HCT116 (cell line): ENCODE data around the gene GEN1. TPM values are rescaled to one million over a fixed set of nuclear protein-coding genes. Genes with fewer than 3 reads are reported as not detected.

Source experiments
- ATAC-seq: fragments of 200-7000 bp; cut with Tn5 transposase; 2 replicates; pipeline ENCODE4 v1.9.1; 2020; ENCODE audit warnings: mild to moderate bottlenecking, moderate library complexity
- BruUV-seq: library from RNA; stranded (reverse); fragments of 400-500 nt; replicated peaks from 2 replicates; lab custom pipeline; 2021; lab: Mats Ljungman, UMichigan
- CTCF ChIA-PET: fragments of 300-600 bp; sonication (Branson Sonifier 250); formaldehyde crosslinking; loops from one replicate; lab custom pipeline; 2021; ENCODE audit warnings: antibody characterized with exemption; lab: Charles Lee
- POLR2A ChIA-PET: fragments of 300-600, 350-600 bp; sonication (Branson Sonifier 250); formaldehyde crosslinking; loops from one replicate; lab custom pipeline; 2021; ENCODE audit warnings: antibody characterized with exemption; lab: Charles Lee
- RAD21 ChIA-PET, 2 experiments: fragments of 300-600 bp; sonication (Branson Sonifier 250); formaldehyde crosslinking; loops; one replicate each; lab custom pipeline; 2023; ENCODE audit warnings: low total read pairs in 2 of 2; ENCODE audit not compliant: uncharacterized antibody in 2 of 2, unreplicated experiment in 2 of 2, low non-redundant PET in 1 of 2; lab: Charles Lee
- DNase-seq: peaks from one replicate; pipeline ENCODE4 v3.0.0-alpha.2; 2010; ENCODE audit warnings: low read depth, low spot score
- H2AFZ ChIP-seq: fragments of 200-600 bp; shearing (Covaris generic), sonication (generic); 2 replicates; pipeline ENCODE4 v1.6.1; 2017; ENCODE audit warnings: low read depth, mixed run types, mixed read lengths, antibody characterized with exemption, low read length; ENCODE audit not compliant: poor library complexity, severe bottlenecking
- H3K27ac ChIP-seq: 2 replicates; pipeline ENCODE4 v1.5.1; 2012; ENCODE audit warnings: low read depth, low read length
- H3K27me3 ChIP-seq: fragments of 200-600 bp; sonication (generic); 2 replicates; pipeline ENCODE4 v1.6.1; 2016; ENCODE audit warnings: mixed run types, low read length, mixed read lengths; ENCODE audit not compliant: insufficient read depth
- H3K36me3 ChIP-seq, 2 experiments: fragments of 200-500 bp in 1 of 2; fragments of 200-600 bp in 1 of 2; sonication (Bioruptor generic) in 1 of 2; sonication (generic) in 1 of 2; 2 replicates each; pipeline versions ENCODE4 v1.5.1 to v1.6.1; 2014 to 2016; ENCODE audit warnings: low read length in 2 of 2, inconsistent platforms in 1 of 2, mixed read lengths in 1 of 2, mixed run types in 1 of 2; ENCODE audit not compliant: insufficient read depth in 2 of 2, control insufficient read depth in 1 of 2
- H3K4me1 ChIP-seq, 2 experiments: fragments of 200-600 bp in 1 of 2; sonication (generic) in 1 of 2; 2 replicates each; pipeline versions ENCODE4 v1.5.1 to v1.6.1; 2012 to 2017; ENCODE audit warnings: low read length in 2 of 2, inconsistent platforms in 1 of 2, mild to moderate bottlenecking in 1 of 2, mixed read lengths in 1 of 2, mixed run types in 1 of 2, moderate library complexity in 1 of 2; ENCODE audit not compliant: insufficient read depth in 2 of 2, control insufficient read depth in 1 of 2
- H3K4me2 ChIP-seq: fragments of 200-600 bp; sonication (generic); 2 replicates; pipeline ENCODE4 v1.6.1; 2017; ENCODE audit warnings: mixed run types, low read length, mixed read lengths
- H3K4me3 ChIP-seq, 2 experiments: fragments of 200-600 bp in 1 of 2; sonication (generic) in 1 of 2; replicated peaks in 1 of 2; 2 replicates each; pipeline ENCODE4 v1.5.1; 2011 to 2016; ENCODE audit warnings: low read length in 2 of 2, control low read depth in 1 of 2, low read depth in 1 of 2, mild to moderate bottlenecking in 1 of 2, mixed read lengths in 1 of 2, mixed run types in 1 of 2
- H3K79me2 ChIP-seq: fragments of 200-600 bp; sonication (generic); 2 replicates; pipeline ENCODE4 v1.6.1; 2017; ENCODE audit warnings: mild to moderate bottlenecking, mixed run types, low read length, moderate library complexity, mixed read lengths; ENCODE audit not compliant: insufficient read depth
- H3K9ac ChIP-seq: fragments of 200-600 bp; sonication (generic); 2 replicates; pipeline ENCODE4 v1.6.1; 2016; ENCODE audit warnings: low read length, mixed read lengths
- H3K9me2 ChIP-seq: fragments of 200-600 bp; sonication (generic), shearing (Covaris generic); 2 replicates; pipeline ENCODE4 v1.6.1; 2017; ENCODE audit warnings: mixed run types, mild to moderate bottlenecking, moderate library complexity; ENCODE audit not compliant: insufficient read depth
- H3K9me3 ChIP-seq, 2 experiments: fragments of 200-500 bp in 1 of 2; fragments of 200-600 bp in 1 of 2; sonication (Bioruptor generic) in 1 of 2; sonication (generic) in 1 of 2; 2 replicates each; pipeline ENCODE4 v1.6.1; 2014 to 2017; ENCODE audit warnings: low read length in 2 of 2, mixed read lengths in 2 of 2, inconsistent platforms in 1 of 2, low read depth in 1 of 2, mild to moderate bottlenecking in 1 of 2, mixed run types in 1 of 2, moderate library complexity in 1 of 2; ENCODE audit not compliant: control insufficient read depth in 1 of 2, insufficient read depth in 1 of 2
- H4K20me1 ChIP-seq: fragments of 200-600 bp; sonication (generic), shearing (Covaris generic); 2 replicates; pipeline ENCODE4 v1.6.1; 2017; ENCODE audit warnings: mixed run types, mild to moderate bottlenecking, moderate library complexity; ENCODE audit not compliant: insufficient read depth
- CEBPB ChIP-seq: IDR thresholded peaks from 2 replicates; pipeline ENCODE4 v1.6.1; 2012; ENCODE audit warnings: low read depth
- EGR1 ChIP-seq: IDR thresholded peaks from 2 replicates; pipeline ENCODE4 v1.6.1; 2012; ENCODE audit warnings: low read depth
- EZH2 ChIP-seq: fragments of 200-600 bp; sonication (generic); IDR thresholded peaks from 2 replicates; pipeline ENCODE4 v1.6.1; 2017; ENCODE audit warnings: antibody characterized with exemption, mixed run types
- EZH2phosphoT487 ChIP-seq: fragments of 200-600 bp; IDR thresholded peaks from 2 replicates; pipeline ENCODE4 v1.6.1; 2018; ENCODE audit warnings: antibody characterized with exemption, borderline replicate concordance
- FOSL1 ChIP-seq: IDR thresholded peaks from 2 replicates; pipeline ENCODE4 v1.6.1; 2012; ENCODE audit warnings: low read depth
- POLR2A ChIP-seq: IDR thresholded peaks from 2 replicates; pipeline ENCODE4 v1.7.0; 2011; ENCODE audit warnings: borderline replicate concordance; ENCODE audit not compliant: insufficient read depth, insufficient read length; ENCODE audit errors: extremely low read depth
- POLR2AphosphoS5 ChIP-seq: IDR thresholded peaks from 2 replicates; pipeline ENCODE4 v1.6.1; 2011; ENCODE audit warnings: mild to moderate bottlenecking, low read depth, low read length, moderate library complexity
- RAD21 ChIP-seq: IDR thresholded peaks from 2 replicates; pipeline ENCODE4 v1.6.1; 2012; ENCODE audit warnings: low read depth, mild to moderate bottlenecking
- SIN3A ChIP-seq: IDR thresholded peaks from 2 replicates; pipeline ENCODE4 v1.6.1; 2012; ENCODE audit warnings: low read depth
- SRF ChIP-seq: IDR thresholded peaks from 2 replicates; pipeline ENCODE4 v1.6.1; 2012; ENCODE audit warnings: low read depth
- TCF7L2 ChIP-seq: IDR thresholded peaks from 2 replicates; pipeline ENCODE4 v1.7.0; 2011; ENCODE audit warnings: borderline replicate concordance, inconsistent platforms; ENCODE audit not compliant: insufficient read depth, insufficient read length; ENCODE audit errors: extremely low read depth
- YY1 ChIP-seq: IDR thresholded peaks from 2 replicates; pipeline ENCODE4 v1.6.1; 2011; ENCODE audit warnings: low read length, low read depth, moderate library complexity, mild to moderate bottlenecking; ENCODE audit not compliant: insufficient replicate concordance; ENCODE audit errors: extremely low read depth
- ZFX ChIP-seq: fragments of 450-650 bp; IDR thresholded peaks from 2 replicates; pipeline ENCODE4 v1.6.1; 2017
- ZNF274 ChIP-seq: fragments of 200-500 bp; sonication (Bioruptor generic); IDR thresholded peaks from 2 replicates; pipeline ENCODE4 v1.6.1; 2014; ENCODE audit warnings: mild to moderate bottlenecking, low read depth, low read length, inconsistent platforms
- intact Hi-C: fragments of 100-400 bp; cut with micrococcal nuclease; formaldehyde crosslinking; loops from 2 replicates; pipeline ENCODE4 v1.10.0; 2022
- total RNA-seq: library from RNA; stranded (reverse); gene quantifications from one replicate; pipeline ENCODE4 v1.2.1, GENCODE V29; 2021; ENCODE audit not compliant: unreplicated experiment
- TF ChIP-seq, protein P1 (sequence below), 3 experiments: fragments of 200-600 bp in 1 of 3; sonication (generic) in 1 of 3; IDR thresholded peaks in 2 of 3; conservative IDR thresholded peaks in 1 of 3; 2 replicates each; pipeline ENCODE4 v1.5.1; 2012 to 2017; ENCODE audit warnings: low read depth in 2 of 3, low read length in 2 of 3, antibody characterized with exemption in 1 of 3, borderline replicate concordance in 1 of 3, control low read depth in 1 of 3, mild to moderate bottlenecking in 1 of 3, mixed read lengths in 1 of 3, mixed run types in 1 of 3, moderate library complexity in 1 of 3; ENCODE audit not compliant: insufficient read depth in 1 of 3
- TF ChIP-seq, protein P2 (sequence below): IDR thresholded peaks from 2 replicates; pipeline ENCODE4 v1.6.1; 2012
- TF ChIP-seq, protein P3 (sequence below): IDR thresholded peaks from 2 replicates; pipeline ENCODE4 v1.6.1; 2012
- TF ChIP-seq, protein P4 (sequence below): IDR thresholded peaks from 2 replicates; pipeline ENCODE4 v1.6.1; 2012; ENCODE audit warnings: low read depth

The GEN1 gene
- total RNA-seq, 1 experiment from 2014 or later, result 19.7 TPM

DNA sequence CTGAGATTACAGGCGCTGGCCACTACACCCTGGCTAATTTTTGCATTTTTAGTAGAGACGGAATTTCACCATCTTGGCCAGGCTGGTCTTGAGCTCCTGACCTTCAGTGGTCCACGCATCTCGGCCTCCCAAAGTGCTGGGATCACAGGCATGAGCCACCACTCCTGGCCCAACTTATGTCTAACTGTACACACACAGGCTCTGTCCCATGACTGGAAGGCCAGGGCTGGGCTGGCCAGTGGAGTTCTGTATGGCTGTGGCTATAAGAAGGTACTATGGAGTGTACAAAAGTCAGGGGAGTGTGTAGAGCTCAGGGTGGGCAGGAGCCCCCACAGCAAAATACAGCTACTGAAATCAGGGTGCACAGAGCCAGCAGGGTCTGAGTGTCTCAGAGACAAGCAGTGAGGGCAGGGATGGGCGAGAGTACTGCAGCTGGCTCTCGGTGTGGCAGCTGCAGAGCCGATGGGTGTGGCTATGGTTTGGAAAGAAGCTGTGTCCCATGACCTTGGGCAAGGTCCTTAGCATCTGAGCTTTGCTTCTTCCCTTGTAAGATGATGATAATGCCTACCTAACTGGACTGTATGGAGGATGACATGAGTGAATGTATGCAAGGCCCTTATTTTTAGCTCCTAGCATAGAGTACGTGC, 51.9 kb downstream of the GEN1 start:
- ATAC-seq (no peak), DNase-seq (no peak)
- RAD21 ChIA-PET, result no interaction called here
- H3K9ac ChIP-seq, result no peak overlapping the region
- no peak overlapping the region for H3K27ac ChIP-seq
- no peak overlapping the region for H3K4me2 ChIP-seq
- intact Hi-C loops, result no loop called here
- POLR2A ChIA-PET, result no interaction called here
- H3K79me2 ChIP-seq, result no peaks in the 10 kb centered on the region
- CTCF ChIA-PET, result no interaction called here
- no peaks in the 10 kb centered on the region for H3K4me1 ChIP-seq
- no peaks in the 10 kb centered on the region for H3K9me2 ChIP-seq
- no peak overlapping the region for H2AFZ ChIP-seq
- H4K20me1 ChIP-seq, result no peaks in the 10 kb centered on the region
- H3K9me3 ChIP-seq, result no peaks in the 10 kb centered on the region
- 0 out of 2 replicates have a peak, but pooled peaks cover 4% of the 10 kb centered on the region for H3K27me3 ChIP-seq
- no peak overlapping the region for H3K4me3 ChIP-seq
- BruUV-seq, result no TSS peak
- no peak for TF ChIP-seq POLR2AphosphoS5
- TF ChIP-seq RAD21, result no peak
- TF ChIP-seq SIN3A, result no peak
- no peak for TF ChIP-seq ZNF274
- TF ChIP-seq, protein P1, sequence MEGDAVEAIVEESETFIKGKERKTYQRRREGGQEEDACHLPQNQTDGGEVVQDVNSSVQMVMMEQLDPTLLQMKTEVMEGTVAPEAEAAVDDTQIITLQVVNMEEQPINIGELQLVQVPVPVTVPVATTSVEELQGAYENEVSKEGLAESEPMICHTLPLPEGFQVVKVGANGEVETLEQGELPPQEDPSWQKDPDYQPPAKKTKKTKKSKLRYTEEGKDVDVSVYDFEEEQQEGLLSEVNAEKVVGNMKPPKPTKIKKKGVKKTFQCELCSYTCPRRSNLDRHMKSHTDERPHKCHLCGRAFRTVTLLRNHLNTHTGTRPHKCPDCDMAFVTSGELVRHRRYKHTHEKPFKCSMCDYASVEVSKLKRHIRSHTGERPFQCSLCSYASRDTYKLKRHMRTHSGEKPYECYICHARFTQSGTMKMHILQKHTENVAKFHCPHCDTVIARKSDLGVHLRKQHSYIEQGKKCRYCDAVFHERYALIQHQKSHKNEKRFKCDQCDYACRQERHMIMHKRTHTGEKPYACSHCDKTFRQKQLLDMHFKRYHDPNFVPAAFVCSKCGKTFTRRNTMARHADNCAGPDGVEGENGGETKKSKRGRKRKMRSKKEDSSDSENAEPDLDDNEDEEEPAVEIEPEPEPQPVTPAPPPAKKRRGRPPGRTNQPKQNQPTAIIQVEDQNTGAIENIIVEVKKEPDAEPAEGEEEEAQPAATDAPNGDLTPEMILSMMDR (IDR thresholded peaks at IDR 0.05 in 2 of 3, conservative IDR thresholded peaks at IDR 0.05 in 1 of 3; ENCODE audit: borderline replicate concordance in 1 of 3, insufficient read depth in 1 of 3, low read depth in 2 of 3, low read length in 2 of 3), result no peak
- TF ChIP-seq TCF7L2, result no peak
- no peak for TF ChIP-seq POLR2A
- TF ChIP-seq, protein P2, sequence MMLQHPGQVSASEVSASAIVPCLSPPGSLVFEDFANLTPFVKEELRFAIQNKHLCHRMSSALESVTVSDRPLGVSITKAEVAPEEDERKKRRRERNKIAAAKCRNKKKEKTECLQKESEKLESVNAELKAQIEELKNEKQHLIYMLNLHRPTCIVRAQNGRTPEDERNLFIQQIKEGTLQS, result no peak
- TF ChIP-seq EGR1, result no peak
- TF ChIP-seq, protein P3, sequence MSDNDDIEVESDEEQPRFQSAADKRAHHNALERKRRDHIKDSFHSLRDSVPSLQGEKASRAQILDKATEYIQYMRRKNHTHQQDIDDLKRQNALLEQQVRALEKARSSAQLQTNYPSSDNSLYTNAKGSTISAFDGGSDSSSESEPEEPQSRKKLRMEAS, result no peak
- no peak for TF ChIP-seq FOSL1
- TF ChIP-seq ZFX, result no peak
- no peak for TF ChIP-seq CEBPB
- TF ChIP-seq EZH2, result no peak
- TF ChIP-seq SRF, result no peak
- TF ChIP-seq YY1, result no peak
- no peak for TF ChIP-seq EZH2phosphoT487
- TF ChIP-seq, protein P4, sequence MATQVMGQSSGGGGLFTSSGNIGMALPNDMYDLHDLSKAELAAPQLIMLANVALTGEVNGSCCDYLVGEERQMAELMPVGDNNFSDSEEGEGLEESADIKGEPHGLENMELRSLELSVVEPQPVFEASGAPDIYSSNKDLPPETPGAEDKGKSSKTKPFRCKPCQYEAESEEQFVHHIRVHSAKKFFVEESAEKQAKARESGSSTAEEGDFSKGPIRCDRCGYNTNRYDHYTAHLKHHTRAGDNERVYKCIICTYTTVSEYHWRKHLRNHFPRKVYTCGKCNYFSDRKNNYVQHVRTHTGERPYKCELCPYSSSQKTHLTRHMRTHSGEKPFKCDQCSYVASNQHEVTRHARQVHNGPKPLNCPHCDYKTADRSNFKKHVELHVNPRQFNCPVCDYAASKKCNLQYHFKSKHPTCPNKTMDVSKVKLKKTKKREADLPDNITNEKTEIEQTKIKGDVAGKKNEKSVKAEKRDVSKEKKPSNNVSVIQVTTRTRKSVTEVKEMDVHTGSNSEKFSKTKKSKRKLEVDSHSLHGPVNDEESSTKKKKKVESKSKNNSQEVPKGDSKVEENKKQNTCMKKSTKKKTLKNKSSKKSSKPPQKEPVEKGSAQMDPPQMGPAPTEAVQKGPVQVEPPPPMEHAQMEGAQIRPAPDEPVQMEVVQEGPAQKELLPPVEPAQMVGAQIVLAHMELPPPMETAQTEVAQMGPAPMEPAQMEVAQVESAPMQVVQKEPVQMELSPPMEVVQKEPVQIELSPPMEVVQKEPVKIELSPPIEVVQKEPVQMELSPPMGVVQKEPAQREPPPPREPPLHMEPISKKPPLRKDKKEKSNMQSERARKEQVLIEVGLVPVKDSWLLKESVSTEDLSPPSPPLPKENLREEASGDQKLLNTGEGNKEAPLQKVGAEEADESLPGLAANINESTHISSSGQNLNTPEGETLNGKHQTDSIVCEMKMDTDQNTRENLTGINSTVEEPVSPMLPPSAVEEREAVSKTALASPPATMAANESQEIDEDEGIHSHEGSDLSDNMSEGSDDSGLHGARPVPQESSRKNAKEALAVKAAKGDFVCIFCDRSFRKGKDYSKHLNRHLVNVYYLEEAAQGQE, result no peak
- no peaks in the 10 kb centered on the region for H3K36me3 ChIP-seq
